OCI-LY1 (cell line): ENCODE results near the gene NTPCR.

Source experiments
- H2AFZ ChIP-seq: fragments of 200-600 bp; sonication (generic), shearing (Covaris generic); 2 replicates; pipeline ENCODE4 v1.6.0; 2014; ENCODE audit warnings: antibody characterized with exemption, mild to moderate bottlenecking, low read length
- H3F3A ChIP-seq: fragments of 200-600 bp; sonication (generic), shearing (Covaris generic); 2 replicates; pipeline ENCODE4 v1.6.0; 2014; ENCODE audit warnings: mild to moderate bottlenecking, antibody characterized with exemption, low read length, moderate library complexity; ENCODE audit not compliant: insufficient read depth
- H3K27ac ChIP-seq: fragments of 200-600 bp; sonication (generic); 2 replicates; pipeline ENCODE4 v1.5.1; 2014; ENCODE audit warnings: low read length, mixed run types, mild to moderate bottlenecking, low read depth; ENCODE audit not compliant: poor library complexity, severe bottlenecking
- H3K27me3 ChIP-seq: fragments of 200-600 bp; sonication (generic); 2 replicates; pipeline ENCODE4 v1.6.0; 2014; ENCODE audit warnings: antibody characterized with exemption, mild to moderate bottlenecking, low read length, moderate library complexity; ENCODE audit not compliant: insufficient read depth
- H3K36me3 ChIP-seq: fragments of 200-600 bp; sonication (generic); 2 replicates; pipeline ENCODE4 v1.6.1; 2014; ENCODE audit warnings: mild to moderate bottlenecking, antibody characterized with exemption, low read length, moderate library complexity, mixed read lengths; ENCODE audit not compliant: insufficient read depth
- H3K4me1 ChIP-seq: fragments of 200-600 bp; sonication (generic); 2 replicates; pipeline ENCODE4 v1.5.1; 2014; ENCODE audit warnings: mild to moderate bottlenecking, low read length, moderate library complexity; ENCODE audit not compliant: insufficient read depth, severe bottlenecking
- H3K4me2 ChIP-seq: fragments of 200-600 bp; sonication (generic), shearing (Covaris generic); 2 replicates; pipeline ENCODE4 v1.6.1; 2014; ENCODE audit warnings: low read length
- H3K4me3 ChIP-seq: fragments of 200-600 bp; sonication (generic); 2 replicates; pipeline ENCODE4 v1.5.1; 2014; ENCODE audit warnings: low read length, low read depth, mild to moderate bottlenecking, mixed read lengths; ENCODE audit not compliant: poor library complexity, severe bottlenecking
- H3K79me2 ChIP-seq: fragments of 200-600 bp; shearing (Covaris generic); 2 replicates; pipeline ENCODE4 v1.6.1; 2016; ENCODE audit warnings: mixed run types, low read length, mixed read lengths; ENCODE audit not compliant: insufficient read depth
- H3K9ac ChIP-seq: fragments of 200-600 bp; sonication (generic), shearing (Covaris generic); 2 replicates; pipeline ENCODE4 v1.6.1; 2014; ENCODE audit warnings: mild to moderate bottlenecking, low read length, mixed read lengths
- H3K9me2 ChIP-seq: fragments of 200-600 bp; sonication (generic), shearing (Covaris generic); 2 replicates; pipeline ENCODE4 v1.6.1; 2014; ENCODE audit warnings: low read depth, mild to moderate bottlenecking, low read length, mixed read lengths
- H3K9me3 ChIP-seq: fragments of 200-600 bp; shearing (Covaris generic); 2 replicates; pipeline ENCODE4 v1.6.1; 2014; ENCODE audit warnings: low read length, mixed read lengths
- H4K20me1 ChIP-seq: fragments of 200-600 bp; sonication (generic), shearing (Covaris generic); 2 replicates; pipeline ENCODE4 v1.6.0; 2016; ENCODE audit warnings: mild to moderate bottlenecking, low read length; ENCODE audit not compliant: insufficient read depth
- EZH2 ChIP-seq: fragments of 200-600 bp; sonication (generic), shearing (Covaris generic); IDR thresholded peaks from 2 replicates; pipeline ENCODE4 v1.8.0; 2017; ENCODE audit warnings: borderline replicate concordance, mixed run types, mild to moderate bottlenecking, antibody characterized with exemption, low read length, moderate library complexity, mixed read lengths
- TF ChIP-seq, protein P1 (sequence below): fragments of 200-600 bp; sonication (generic), shearing (Covaris generic); IDR thresholded peaks from 2 replicates; pipeline ENCODE4 v1.5.1; 2017; ENCODE audit warnings: mild to moderate bottlenecking, antibody characterized with exemption, low read length, moderate library complexity, mixed read lengths

NTPCR gene

DNA sequence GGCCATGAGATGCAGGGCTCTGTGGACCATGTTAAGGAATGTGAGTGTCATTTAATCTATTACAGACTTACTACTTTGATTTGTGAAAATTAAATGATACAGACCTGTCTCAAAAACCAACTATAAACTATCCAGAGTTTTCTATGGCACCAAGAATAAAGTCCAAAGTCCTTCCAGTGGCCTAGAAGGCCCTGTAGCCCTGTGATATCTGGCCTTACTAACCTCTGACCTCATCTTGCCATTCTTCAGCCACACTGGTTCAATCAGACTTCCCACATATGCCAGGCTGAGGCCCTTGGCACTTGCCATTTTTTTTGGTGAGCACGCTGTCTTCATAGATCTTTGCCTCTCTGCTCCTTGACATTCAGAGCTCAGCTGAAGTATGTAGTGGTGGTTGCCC, 7.7 kb downstream of the NTPCR start:
- H3K4me3 ChIP-seq, result no peak overlapping the region
- no peaks in the 10 kb centered on the region for H3K27me3 ChIP-seq
- H3K4me2 ChIP-seq, result no peak overlapping the region
- H3K36me3 ChIP-seq, result peaks cover 42% of the 10 kb centered on the region
- H3F3A ChIP-seq, result no peaks in the 10 kb centered on the region
- TF ChIP-seq, protein P1, sequence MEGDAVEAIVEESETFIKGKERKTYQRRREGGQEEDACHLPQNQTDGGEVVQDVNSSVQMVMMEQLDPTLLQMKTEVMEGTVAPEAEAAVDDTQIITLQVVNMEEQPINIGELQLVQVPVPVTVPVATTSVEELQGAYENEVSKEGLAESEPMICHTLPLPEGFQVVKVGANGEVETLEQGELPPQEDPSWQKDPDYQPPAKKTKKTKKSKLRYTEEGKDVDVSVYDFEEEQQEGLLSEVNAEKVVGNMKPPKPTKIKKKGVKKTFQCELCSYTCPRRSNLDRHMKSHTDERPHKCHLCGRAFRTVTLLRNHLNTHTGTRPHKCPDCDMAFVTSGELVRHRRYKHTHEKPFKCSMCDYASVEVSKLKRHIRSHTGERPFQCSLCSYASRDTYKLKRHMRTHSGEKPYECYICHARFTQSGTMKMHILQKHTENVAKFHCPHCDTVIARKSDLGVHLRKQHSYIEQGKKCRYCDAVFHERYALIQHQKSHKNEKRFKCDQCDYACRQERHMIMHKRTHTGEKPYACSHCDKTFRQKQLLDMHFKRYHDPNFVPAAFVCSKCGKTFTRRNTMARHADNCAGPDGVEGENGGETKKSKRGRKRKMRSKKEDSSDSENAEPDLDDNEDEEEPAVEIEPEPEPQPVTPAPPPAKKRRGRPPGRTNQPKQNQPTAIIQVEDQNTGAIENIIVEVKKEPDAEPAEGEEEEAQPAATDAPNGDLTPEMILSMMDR, result no peak
- TF ChIP-seq EZH2, result no peak
- no peaks in the 10 kb centered on the region for H3K79me2 ChIP-seq
- H2AFZ ChIP-seq, result no peak overlapping the region
- H3K27ac ChIP-seq, result no peak overlapping the region
- H3K4me1 ChIP-seq, result peaks cover 2% of the 10 kb centered on the region
- no peak overlapping the region for H3K9ac ChIP-seq
- H4K20me1 ChIP-seq, result no peaks in the 10 kb centered on the region
- H3K9me2 ChIP-seq, result no peaks in the 10 kb centered on the region
- peaks cover 6% of the 10 kb centered on the region; the same call in 1 of the 2 replicates for H3K9me3 ChIP-seq

DNA sequence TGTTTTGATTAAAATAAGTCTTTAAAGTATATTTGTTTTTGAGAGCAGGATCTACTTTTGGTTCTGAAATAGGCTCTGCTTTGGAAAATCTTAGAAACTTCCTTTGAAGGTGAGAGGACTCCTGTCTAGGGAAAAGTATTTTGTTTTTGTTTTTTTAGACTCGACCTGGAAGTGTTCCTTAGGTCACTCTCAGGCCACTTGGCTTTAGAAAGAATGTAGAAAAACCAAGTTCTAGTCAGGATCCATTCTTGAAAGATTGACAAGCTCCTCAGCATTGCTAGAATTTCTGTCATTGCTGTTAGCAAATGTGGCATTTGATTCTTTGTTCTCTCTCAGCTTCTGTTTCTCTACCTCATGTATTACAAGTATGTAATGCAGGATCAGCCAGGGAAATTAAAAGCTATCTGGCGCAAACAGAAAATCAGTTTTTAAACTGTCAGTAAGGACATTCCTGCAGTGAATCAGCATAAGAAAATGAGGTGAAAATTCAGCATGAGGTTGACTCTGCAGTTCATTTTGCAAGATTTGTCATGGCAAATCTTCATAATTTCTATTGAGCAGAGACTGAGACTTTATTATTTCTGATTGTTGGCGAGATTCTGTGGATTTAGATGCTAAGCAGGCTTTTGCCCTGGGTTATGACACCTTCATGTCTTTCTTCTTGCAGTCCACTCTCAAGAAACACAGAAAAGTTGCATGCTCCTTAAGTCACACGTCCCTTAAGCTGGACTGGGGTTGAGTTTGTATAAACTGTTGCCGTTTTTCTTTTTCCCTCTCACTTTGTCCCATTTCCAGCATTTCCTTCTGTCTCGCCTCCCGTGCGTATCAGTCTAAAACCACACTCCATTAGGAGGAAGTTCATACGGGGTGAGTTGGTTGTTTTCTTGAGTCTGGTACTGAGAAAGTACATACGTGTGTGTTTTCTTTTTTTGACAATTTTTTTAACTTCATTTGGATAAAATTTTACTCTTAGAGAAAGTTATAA, 12.6 kb downstream of the NTPCR start:
- Histone ChIP-seq H4K20me1 (no peaks in the 10 kb centered on the region), H3K79me2 (no peaks in the 10 kb centered on the region), H3K36me3 (peaks cover 45% of the 10 kb centered on the region), H2AFZ (no peak overlapping the region), H3K27me3 (no peaks in the 10 kb centered on the region), H3K9me2 (no peaks in the 10 kb centered on the region), H3K4me2 (no peak overlapping the region), H3K4me1 (no peaks in the 10 kb centered on the region), H3K9ac (no peak overlapping the region), H3K27ac (no peak overlapping the region), H3F3A (no peaks in the 10 kb centered on the region), H3K4me3 (no peak overlapping the region), H3K9me3 (peaks cover 6% of the 10 kb centered on the region; the same call in 1 of the 2 replicates)
- no peak for TF ChIP-seq EZH2
- TF ChIP-seq, protein P1, result no peak

DNA sequence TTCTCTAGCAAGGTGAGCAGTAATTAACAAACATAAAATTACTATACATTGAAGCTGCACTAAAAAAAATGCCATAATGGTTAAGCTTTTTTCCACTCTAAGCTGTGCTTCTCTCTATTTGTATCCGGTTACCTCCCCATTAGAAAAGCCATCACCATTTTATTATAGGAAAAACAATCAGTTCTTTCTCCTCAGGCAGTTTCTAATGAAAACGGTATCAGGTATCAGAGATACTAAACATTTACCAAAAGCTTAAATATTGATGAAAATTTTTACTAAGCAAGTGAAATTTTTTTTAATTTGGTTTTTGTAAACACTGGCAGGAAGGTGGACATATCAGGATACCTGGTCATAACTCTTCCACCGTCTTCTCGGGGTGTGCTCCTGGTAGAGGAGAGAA, 14.2 kb downstream of the NTPCR start:
- Histone ChIP-seq H3K27me3 (no peaks in the 10 kb centered on the region), H3K36me3 (peaks cover 43% of the 10 kb centered on the region), H3K9ac (no peak overlapping the region), H3K27ac (no peak overlapping the region), H3K79me2 (no peaks in the 10 kb centered on the region), H3K4me1 (no peaks in the 10 kb centered on the region), H3F3A (no peaks in the 10 kb centered on the region), H4K20me1 (no peaks in the 10 kb centered on the region), H3K4me2 (no peak overlapping the region), H3K9me2 (no peaks in the 10 kb centered on the region), H3K9me3 (no peaks in the 10 kb centered on the region), H2AFZ (no peak overlapping the region), H3K4me3 (no peak overlapping the region)
- TF ChIP-seq EZH2, result no peak
- TF ChIP-seq, protein P1, result no peak
